Endometrial microvascular endothelial cells (primary cell): ENCODE measurements around the gene EMC9. TPM values are rescaled to one million over a fixed set of nuclear protein-coding genes. Genes with fewer than 3 reads are reported as not detected.

ENCODE experiments used
- in situ Hi-C: cut with HindIII; loops from 2 replicates; pipeline ENCODE4 v1.10.0; 2017; ENCODE audit warnings: low sequenced_read_pairs, low pct_unique_long_range_greater_than_20kb; ENCODE audit errors: inconsistent ontology term
- total RNA-seq: library from RNA; depleted of rRNA; stranded (reverse); fragments of >200 nt; gene quantifications from one replicate; pipeline ENCODE4 v1.2.3, GENCODE V29; 2015; ENCODE audit errors: inconsistent ontology term

EMC9 gene
- 26.7 TPM for total RNA-seq

DNA sequence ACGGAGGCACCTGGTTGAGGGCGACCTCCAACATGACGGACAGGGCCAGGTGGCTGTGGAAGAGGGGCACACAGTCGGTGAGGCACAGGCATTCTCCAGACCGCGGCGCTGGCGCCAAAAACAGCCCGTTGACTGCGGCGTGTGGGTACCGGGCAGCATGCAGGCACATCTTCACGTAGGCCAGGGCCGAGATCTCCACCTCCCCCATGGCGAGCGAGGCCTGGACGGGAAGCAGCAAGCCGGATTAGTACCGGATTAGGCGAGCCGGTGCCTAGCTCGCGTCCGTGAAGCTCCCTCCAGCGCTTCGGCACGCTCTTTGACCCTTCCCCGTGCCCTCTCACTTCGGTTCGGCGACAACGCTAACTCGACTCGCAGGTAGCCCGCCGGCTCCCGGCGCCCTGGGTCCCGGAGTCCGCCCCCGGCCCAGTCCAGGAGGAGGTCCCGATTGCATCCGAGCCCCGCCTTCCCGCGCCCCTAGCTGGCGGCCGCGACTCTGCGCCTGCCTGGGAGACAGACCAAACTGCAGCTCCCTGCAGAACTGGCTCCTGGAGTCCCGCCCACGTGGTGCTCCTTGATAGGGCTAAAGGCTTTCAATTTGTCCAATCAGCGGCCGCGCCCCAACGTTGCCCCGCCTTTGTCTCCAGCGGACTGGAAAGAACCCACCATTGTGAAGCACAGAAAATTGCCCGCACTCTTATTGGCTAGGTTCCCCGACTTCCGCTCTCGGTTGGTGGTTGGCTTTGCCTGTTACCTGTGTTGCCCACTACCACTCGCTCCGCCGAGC is at the start of gene EMC9:
Gene EMC9, minus strand, starts transcription at position 495 of the 784 bp plus-strand sequence. Its CDS starts 287 bp downstream, at position 208.
- in situ Hi-C loops, result no loop called here

- in situ Hi-C loops, result no loop called here
These were observed 49.0 kb upstream of the EMC9 start for GRCh38 chr14:24190416-24190815.

DNA sequence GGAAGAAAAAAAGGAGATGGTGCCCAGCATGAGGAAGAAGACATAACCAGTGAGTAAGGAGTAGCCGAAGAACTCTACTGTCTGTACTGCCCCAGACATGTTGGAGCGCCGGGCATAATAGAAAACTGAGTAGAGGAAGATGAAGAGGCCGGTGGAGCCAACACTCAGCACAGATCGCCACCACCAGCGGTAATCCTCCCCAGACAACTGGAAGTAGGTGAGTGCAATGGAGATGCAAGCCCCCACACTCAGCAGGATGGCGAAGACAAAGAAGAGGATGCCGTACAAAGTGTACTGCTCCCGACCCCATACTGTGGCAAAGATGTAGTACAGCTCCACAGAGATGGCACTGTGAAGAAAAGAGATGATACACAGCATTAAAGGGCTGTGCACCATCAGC is 48.1 kb upstream of the EMC9 start:
- in situ Hi-C loops, result no loop called here

DNA sequence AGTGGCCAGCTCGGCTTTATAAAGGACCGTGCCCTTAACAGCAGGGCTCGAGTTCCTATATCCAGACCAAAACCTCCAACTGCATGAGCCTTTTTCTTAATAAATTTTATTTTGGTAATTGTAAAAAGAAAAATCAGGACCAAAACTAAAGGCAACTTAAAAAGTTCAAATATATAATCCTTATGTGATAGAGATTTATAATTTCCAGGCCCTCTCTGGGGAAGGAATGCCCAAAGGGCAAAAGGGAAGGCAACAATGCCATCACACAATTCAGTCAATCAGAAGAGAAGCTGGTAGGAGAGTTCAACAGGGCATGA is 47.6 kb upstream of the EMC9 start:
- in situ Hi-C loops, result no loop called here

- in situ Hi-C loops, result no loop called here
These were observed 47.1 kb upstream of the EMC9 start, which contains the start of gene IPO4 for GRCh38 chr14:24188251-24189058. Gene IPO4, minus strand, starts transcription at chr14:24188816. Its CDS starts 29 bp downstream, at chr14:24188787.

DNA sequence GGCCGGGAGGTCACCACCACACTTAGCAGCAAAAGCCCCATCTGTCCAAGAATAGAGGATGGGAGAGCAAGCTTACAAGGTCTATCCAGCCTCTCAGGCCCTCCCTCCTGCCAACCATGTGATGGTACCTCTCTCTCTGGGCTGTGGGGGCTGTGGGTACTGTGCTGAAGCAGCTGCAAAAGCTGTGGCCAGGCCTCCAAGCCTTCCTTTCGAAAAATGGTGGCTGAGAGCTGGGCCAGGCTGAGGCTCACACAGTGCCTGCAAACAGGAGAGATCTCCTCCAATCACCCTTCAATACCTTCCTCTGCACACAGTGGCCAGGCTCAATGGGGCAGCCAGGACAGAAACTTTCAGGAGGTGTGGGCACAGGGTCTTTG is 46.1 kb upstream of the EMC9 start:
- in situ Hi-C loops, result no loop called here

- in situ Hi-C loops, result no loop called here
These were observed 45.6 kb upstream of the EMC9 start for GRCh38 chr14:24186831-24187538.

GRCh38 chr14:24185741-24186140 is 44.4 kb upstream of the EMC9 start:
- in situ Hi-C loops, result no loop called here

GRCh38 chr14:24185026-24185425 is 43.6 kb upstream of the EMC9 start:
- in situ Hi-C loops, result no loop called here

DNA sequence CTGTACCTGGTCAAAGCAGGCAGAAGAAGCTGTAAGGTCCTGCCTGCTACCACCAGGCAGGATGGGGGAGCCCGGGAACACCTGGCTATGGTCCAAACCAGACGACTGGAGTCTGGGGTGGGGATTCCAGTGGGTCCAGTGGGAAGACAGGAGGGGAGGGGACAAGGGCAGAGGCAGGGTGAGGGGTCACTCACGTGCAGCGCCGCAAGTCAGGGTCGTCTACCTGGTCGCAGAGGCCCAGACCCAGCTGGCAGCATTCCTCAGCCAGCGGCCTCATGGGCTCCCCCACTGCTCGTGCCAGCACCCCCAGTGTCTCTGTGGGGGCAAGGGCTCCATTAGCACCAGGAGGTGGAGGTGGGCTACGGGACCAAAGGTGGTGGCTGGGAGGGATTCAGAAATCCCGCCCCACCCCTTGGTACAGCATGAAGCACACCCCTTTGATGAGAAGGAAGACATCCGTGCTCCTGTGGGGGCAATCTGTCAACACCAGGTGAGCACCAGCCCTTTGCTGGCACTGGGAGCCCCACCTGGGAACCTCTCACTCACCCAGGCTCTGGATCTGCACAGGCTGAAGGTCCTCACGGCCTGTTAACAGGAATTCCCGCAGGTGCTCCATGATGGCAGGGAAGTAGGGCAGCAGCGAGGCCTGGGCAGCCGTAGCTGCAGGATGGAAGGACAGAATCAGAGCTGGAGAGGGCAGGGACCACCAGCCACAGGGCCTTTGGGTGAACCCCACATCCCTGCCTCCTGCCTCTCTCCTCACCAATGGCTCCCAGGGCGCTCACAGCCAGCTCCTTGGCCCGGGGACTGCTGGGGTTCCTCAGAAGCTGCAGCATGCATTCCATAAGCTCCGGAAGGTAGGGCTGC is 42.9 kb upstream of the EMC9 start:
- in situ Hi-C loops, result no loop called here

- in situ Hi-C loops, result no loop called here
These were observed 41.7 kb upstream of the EMC9 start for GRCh38 chr14:24183014-24183481.

DNA sequence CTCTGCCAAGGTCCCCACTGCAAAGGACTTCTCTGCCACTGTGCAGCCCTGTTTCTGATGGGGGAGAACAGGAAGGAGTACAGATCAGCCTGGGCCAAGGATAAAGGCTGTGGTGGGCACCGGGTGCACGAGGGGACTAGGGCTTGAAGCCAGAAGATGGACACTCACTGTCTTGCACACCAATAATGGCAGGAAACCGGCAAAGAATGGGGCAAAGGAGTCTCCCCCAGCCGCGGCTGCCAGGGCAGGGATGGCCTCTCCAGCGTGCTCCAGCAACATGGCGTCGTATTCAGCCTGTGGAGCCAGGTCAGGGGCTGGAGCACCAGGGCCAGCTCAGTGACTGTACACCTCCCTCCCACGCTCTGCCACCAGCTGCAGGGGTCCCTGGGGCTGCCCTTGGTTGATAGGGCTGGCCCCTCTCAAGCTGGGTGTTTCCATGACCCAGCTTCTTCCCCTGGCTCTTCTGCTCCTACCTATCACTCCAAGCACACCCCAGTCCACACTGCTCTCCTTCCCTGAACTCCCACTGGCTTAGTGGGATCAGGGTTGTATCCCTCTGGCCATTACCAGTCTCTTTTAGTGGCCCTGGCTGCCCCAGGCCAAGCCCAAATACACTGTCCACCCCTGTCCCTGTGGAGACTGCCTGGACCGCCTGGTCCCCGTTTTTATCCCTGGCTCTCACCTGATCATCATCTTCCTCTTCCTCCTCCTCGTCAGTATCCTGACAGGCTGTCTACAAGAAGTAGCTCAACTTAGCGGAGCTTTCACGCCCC is 40.9 kb upstream of the EMC9 start:
- in situ Hi-C loops, result no loop called here

- in situ Hi-C loops, result no loop called here
These were observed 40.1 kb upstream of the EMC9 start for GRCh38 chr14:24181371-24182077.

DNA sequence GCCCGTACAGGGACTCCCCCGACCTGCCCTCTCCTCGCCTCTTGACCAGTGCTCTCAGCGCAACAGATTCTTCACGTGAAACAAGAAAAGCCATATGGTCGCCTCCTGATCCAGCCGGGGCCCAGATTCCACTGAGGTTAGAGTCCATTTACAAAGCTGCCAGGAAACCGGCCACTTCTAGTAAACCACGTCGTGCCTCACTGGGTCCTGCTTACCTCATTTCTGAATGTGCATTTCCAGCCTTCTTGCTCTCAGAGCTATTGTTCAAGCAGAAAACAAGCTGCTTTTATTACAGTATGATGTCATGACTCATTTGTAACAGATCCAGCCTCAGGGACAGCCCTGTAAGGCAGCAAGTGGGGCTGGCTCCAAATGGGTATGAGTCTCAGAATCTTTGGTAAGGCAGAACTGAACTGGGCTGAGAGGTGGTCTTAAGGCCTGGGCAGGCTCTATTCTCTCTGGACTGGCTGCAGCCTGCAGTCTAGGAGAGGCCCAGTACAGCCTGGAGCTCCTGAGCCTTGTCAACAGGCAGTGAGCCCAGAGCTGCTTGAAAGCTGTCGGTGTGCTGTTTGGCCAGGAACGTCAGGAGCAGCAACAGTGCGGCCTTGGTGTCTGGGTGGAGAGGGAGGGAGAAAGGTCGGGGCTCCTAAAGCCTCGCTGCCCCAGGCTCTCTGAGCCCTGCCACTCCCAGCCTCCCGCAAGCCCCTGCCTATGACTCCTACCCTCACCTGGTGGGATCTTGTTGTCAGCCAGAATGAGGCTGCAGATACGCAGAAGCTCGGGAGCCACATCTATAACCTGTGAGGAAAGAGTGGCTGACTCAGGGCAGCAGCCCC is 38.8 kb upstream of the EMC9 start:
- in situ Hi-C loops, result no loop called here

- in situ Hi-C loops, result no loop called here
These were observed 38.0 kb upstream of the EMC9 start for GRCh38 chr14:24179294-24179960.
